ENCODE data around the gene SF3A2. TPM values are rescaled to one million over a fixed set of nuclear protein-coding genes. Genes with fewer than 3 reads are reported as not detected.

The SF3A2 gene
- total and polyA plus RNA-seq, 2 donors (not counting 1 experiment from before 2014, with no cell fraction given): 98.2 to 140 TPM

DNA sequence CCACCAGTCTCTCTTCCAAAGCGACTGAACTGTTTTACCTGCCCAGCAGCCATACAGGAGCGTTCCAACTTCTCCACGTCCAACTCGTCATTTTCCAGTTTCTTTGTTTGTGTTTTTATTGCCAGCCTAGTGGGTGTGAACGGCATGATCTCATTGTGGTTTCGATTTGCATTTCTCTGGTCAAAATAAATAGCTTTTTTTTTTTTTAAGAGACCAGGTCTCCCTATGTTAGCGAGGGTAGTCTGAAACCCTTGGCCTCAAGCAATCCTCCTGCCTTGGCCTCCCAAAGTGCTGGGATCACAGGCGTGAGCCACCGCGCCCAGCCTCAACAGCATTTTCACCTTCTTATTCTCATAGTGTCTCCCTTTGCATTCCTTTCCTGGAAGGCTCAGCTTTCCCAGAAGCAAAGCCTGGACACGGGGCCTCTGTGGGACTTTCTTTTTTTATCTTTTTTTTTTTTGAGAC, 23.7 kb downstream of the SF3A2 start:
- peak overlapping the region; percentile 97 for H3K27ac Mint-ChIP-seq

More for the DNA sequence above, 23.7 kb downstream of the SF3A2 start:
- H3K4me3 Mint-ChIP-seq: peak overlapping the region; percentile 82
- no peaks in the 10 kb centered on the region for H3K27me3 Mint-ChIP-seq
- Histone ChIP-seq H3K79me2 (ENCODE audit: control insufficient read depth, insufficient read depth, low read length) (peaks cover 37% of the 10 kb centered on the region), H3K4me1 (ENCODE audit: control insufficient read depth in 2 of 2, insufficient read depth in 2 of 2, low read length in 2 of 2) (peaks cover 53 to 88% of the 10 kb centered on the region in 2 donors), H3K9ac (ENCODE audit: low read length) (peak overlapping the region; percentile 23), H3K36me3 (replicated peaks in 1 of 2; ENCODE audit: control extremely low read depth in 1 of 2, control insufficient read depth in 1 of 2, extremely low read depth in 1 of 2, insufficient read depth in 2 of 2, low read length in 1 of 2) (no peaks in the 10 kb centered on the region), H3K4me2 (replicated peaks; ENCODE audit: low read depth, low read length, poor library complexity, severe bottlenecking) (peak overlapping the region; percentile 48), H3K27me3 (replicated peaks in 1 of 4; ENCODE audit: control extremely low read depth in 1 of 4, control insufficient read depth in 3 of 4, insufficient read depth in 4 of 4, low read length in 3 of 4) (no peaks in the 10 kb centered on the region), H2AFZ (ENCODE audit: insufficient read depth, low read depth, low read length, poor library complexity, severe bottlenecking) (no peak overlapping the region), H3K9me3 (ENCODE audit: control extremely low read depth in 1 of 3, control insufficient read depth in 2 of 3, insufficient read depth in 1 of 3, low read length in 2 of 3) (peaks cover 0 to 18% (median 0%) of the 10 kb centered on the region in 3 donors), H4K20me1 (ENCODE audit: control insufficient read depth, insufficient read depth, low read length, poor library complexity, severe bottlenecking) (no peaks in the 10 kb centered on the region), H3K4me3 (ENCODE audit: control extremely low read depth in 1 of 5, extremely low read depth in 1 of 5, insufficient read depth in 1 of 5, low read depth in 2 of 5, low read length in 4 of 5) (no peak overlapping the region), H3K27ac (ENCODE audit: low read length in 2 of 2) (peak overlapping the region; percentile 67 to 78)
- ATAC-seq (ENCODE audit: low read depth) (peak; percentile 4), DNase-seq (peak; percentile 60)
- 77% methylated on average over 7 of the region's 11 CpGs for WGBS (ENCODE audit: insufficient coverage)
- POLR2A ChIA-PET: interaction anchor here (0.5 to 1.6 kb wide), 13 partner anchors 8 to 443 kb away, joined by 3 to 13 read pairs (median 3); partner anchors contain the start of gene PLEKHJ1
- TF ChIP-seq, protein P1, sequence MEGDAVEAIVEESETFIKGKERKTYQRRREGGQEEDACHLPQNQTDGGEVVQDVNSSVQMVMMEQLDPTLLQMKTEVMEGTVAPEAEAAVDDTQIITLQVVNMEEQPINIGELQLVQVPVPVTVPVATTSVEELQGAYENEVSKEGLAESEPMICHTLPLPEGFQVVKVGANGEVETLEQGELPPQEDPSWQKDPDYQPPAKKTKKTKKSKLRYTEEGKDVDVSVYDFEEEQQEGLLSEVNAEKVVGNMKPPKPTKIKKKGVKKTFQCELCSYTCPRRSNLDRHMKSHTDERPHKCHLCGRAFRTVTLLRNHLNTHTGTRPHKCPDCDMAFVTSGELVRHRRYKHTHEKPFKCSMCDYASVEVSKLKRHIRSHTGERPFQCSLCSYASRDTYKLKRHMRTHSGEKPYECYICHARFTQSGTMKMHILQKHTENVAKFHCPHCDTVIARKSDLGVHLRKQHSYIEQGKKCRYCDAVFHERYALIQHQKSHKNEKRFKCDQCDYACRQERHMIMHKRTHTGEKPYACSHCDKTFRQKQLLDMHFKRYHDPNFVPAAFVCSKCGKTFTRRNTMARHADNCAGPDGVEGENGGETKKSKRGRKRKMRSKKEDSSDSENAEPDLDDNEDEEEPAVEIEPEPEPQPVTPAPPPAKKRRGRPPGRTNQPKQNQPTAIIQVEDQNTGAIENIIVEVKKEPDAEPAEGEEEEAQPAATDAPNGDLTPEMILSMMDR (IDR thresholded peaks at IDR 0.05): no peak
- TF ChIP-seq EZH2 (IDR thresholded peaks at IDR 0.05; ENCODE audit: borderline replicate concordance, insufficient read depth, low read depth, low read length, poor library complexity, severe bottlenecking): no peak
- intact Hi-C loops (cut with micrococcal nuclease): loop anchor here (10.0 kb wide), 1 partner anchor 364 kb away; no protein-coding TSS in a partner anchor
- CTCF ChIA-PET: interaction anchor here (0.6 to 5.3 kb wide), 7 partner anchors 8 to 282 kb away, joined by 3 to 66 read pairs (median 5); no protein-coding TSS in a partner anchor
- H3K4me1 Mint-ChIP-seq: peaks cover 52% of the 10 kb centered on the region
- H3K9me3 Mint-ChIP-seq (ENCODE audit: insufficient read depth): no peaks in the 10 kb centered on the region
